VCaP (cell line): ENCODE data around the gene CAMKK2.
"Not testable (repeated sequence)": the region's sequence is repeated elsewhere in the genome, so short reads cannot be mapped to it uniquely, and the experiment has no call there.

ENCODE experiments used
- H3K27ac ChIP-seq: fragments of 450-650 bp; 2 replicates; pipeline ENCODE4 v1.5.1; 2017
- CTCF ChIP-seq: fragments of 450-650 bp; conservative IDR thresholded peaks from 2 replicates; pipeline ENCODE4 v1.5.1; 2017; ENCODE audit warnings: mild to moderate bottlenecking, moderate library complexity

The CAMKK2 gene

GRCh38 chr12:121259074-121259473 lies 37.4 kb downstream of the CAMKK2 start:
- no peak for TF ChIP-seq CTCF
- H3K27ac ChIP-seq = no peak overlapping the region

- H3K27ac ChIP-seq = not testable (repeated sequence)
These were observed 38.6 kb downstream of the CAMKK2 start for GRCh38 chr12:121257704-121258449.

- no peak overlapping the region for H3K27ac ChIP-seq
- TF ChIP-seq CTCF = no peak
These were observed 41.1 kb downstream of the CAMKK2 start for GRCh38 chr12:121255433-121255832.

- no peak for TF ChIP-seq CTCF
- no peak overlapping the region for H3K27ac ChIP-seq
These were observed 42.7 kb downstream of the CAMKK2 start for GRCh38 chr12:121253638-121254335.

GRCh38 chr12:121252712-121253345 lies 43.7 kb downstream of the CAMKK2 start:
- TF ChIP-seq CTCF = no peak
- no peak overlapping the region for H3K27ac ChIP-seq

DNA sequence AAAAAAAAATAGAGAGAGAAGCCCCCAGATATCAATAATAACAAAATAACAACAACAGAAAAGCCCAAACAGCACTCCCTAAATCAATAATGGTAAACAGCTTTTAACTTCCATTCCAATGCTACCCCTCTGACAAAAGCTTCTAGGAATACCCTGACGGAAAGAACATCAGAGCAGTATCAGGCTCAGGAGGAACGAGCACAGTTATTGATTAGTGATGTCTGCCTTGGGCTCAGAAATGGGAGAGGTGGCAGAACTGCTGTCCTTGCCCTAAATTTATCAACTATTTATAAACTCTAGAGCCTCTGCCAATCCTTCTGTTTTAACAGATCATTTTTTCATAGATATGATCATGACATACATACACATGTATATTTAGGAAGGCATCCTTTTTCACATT lies 44.7 kb downstream of the CAMKK2 start:
- no peak for TF ChIP-seq CTCF
- H3K27ac ChIP-seq = no peak overlapping the region

DNA sequence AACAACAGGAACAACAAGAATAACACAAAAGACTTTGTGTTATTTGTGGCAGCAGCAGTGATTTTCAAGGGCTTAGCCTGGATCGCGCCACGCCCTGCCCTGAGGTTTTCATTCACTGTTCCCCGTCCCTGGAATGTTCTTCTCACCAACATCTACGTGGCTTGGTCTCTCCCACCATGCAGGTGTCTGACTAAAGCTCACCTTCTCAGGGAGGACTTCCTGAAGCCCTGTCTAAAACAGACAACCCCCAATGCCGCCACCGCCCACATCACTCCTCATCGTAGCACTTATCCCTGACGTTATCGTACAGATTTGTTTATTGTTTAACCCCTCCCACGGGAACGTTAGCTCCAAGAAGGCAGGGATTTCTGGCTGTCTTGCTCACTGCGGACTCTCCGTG lies 46.1 kb downstream of the CAMKK2 start:
- TF ChIP-seq CTCF = no peak
- H3K27ac ChIP-seq = no peak overlapping the region
